ENCODE measurements around the gene AP1AR. TPM values are rescaled to one million over a fixed set of nuclear protein-coding genes. Genes with fewer than 3 reads are reported as not detected.
A peak's percentile ranks its signal among the peaks of the same experiment; 100 is the strongest.

Gene AP1AR, protein sequence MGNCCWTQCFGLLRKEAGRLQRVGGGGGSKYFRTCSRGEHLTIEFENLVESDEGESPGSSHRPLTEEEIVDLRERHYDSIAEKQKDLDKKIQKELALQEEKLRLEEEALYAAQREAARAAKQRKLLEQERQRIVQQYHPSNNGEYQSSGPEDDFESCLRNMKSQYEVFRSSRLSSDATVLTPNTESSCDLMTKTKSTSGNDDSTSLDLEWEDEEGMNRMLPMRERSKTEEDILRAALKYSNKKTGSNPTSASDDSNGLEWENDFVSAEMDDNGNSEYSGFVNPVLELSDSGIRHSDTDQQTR
- total RNA-seq (2021; fragmentation: NEBNext Ultra II Directional; extraction: Animal tissue kit (Norgen Biotek cat#: 25700)) (26.9 and 27.7 TPM in 2 replicates), polyA plus RNA-seq (2011; rRNA removed) (5.3 and 7.2 TPM in 2 replicates), polyA minus RNA-seq (2011; rRNA and poly(A)+ RNA removed) (1.8 and 5.4 TPM in 2 replicates)
- polyA plus RNA-seq (2011; cell fraction: cytosol; rRNA removed) = 13.6 TPM
- 16.1 TPM for polyA plus RNA-seq (2011; cell fraction: nucleus; rRNA removed)
- 9.8 to 16.0 TPM (median 10.7 TPM) in 4 replicates for polyA plus RNA-seq (2012, experiment 1 of 2)
- 5.7 TPM for polyA plus RNA-seq (2012, experiment 2 of 2)
- 14.5 TPM for polyA plus RNA-seq (2013, experiment 1 of 2)
- polyA plus RNA-seq (2013, experiment 2 of 2) = 13.2 TPM
- 22.8 TPM for polyA minus RNA-seq (2011; cell fraction: cytosol; rRNA and poly(A)+ RNA removed)
- polyA minus RNA-seq (2011; cell fraction: nucleus; rRNA and poly(A)+ RNA removed) = 22.9 TPM
- long read RNA-seq, experiment 1, transcript AP1AR-201 (10 exons, 2,902 nt) = major isoform, 5 of 24 reads
- long read RNA-seq, experiment 1, partial matches to known transcripts = 15 of 24 reads
- long read RNA-seq, experiment 1, other reads (novel, unspliced or antisense) = 4 of 24 reads
- long read RNA-seq, experiment 2, transcript AP1AR-201 (10 exons, 2,902 nt) = major isoform, 7 of 11 reads
- long read RNA-seq, experiment 2, partial matches to known transcripts = 2 of 11 reads
- long read RNA-seq, experiment 2, other reads (novel, unspliced or antisense) = 2 of 11 reads

DNA sequence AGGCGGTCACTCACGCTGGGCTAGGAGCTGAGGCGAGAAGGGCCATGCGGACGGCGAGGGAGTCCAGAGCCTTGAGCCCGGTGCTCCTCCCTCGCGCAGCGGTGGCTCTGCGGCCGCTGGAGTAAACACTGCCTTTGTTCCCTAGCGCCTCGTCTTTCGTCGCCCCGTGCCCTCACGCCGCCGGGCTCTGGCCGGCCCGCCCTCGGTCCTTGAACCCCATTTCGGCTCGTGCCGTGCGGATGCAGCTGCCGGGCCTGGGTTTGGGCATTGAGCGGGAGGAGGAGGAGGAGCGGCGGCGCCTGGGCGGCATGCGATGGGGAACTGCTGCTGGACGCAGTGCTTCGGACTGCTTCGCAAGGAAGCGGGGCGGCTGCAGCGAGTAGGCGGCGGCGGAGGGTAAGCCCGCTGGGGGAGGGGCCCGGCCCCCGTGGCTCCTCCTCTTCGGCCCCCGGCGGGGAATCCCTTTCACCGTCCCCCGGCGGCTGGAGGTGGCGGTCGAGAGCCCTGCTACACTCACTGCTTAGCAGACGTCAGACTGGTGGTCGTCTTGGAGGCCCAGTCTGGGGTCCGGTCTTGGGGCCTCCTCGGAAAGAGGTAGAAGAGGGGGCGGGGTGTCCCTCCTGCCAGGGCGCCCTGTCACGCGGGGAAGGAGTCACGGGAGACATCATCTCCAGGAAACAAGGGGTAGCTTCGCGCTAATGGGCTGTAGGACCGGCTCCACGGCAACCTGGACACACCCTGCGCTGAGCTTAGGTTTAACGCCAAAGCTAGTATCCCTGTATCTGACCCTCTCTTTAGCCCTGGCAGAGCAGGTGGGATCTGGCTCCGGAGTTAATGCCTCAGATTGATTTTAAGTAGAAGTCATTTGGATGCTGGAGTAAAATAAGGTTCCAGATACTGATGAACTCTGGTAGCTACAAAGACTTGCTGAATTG lies at the start of gene AP1AR:
Gene AP1AR (plus strand): TSS at position 9 of the 935 bp plus-strand sequence. CDS start 305 bp downstream, at position 314.
- peaks cover 0 to 50% of the 10 kb centered on the region in 2 experiments; a peak in 3 of 4 replicates for H3K79me2 ChIP-seq (ENCODE audit: control insufficient read depth in 1 of 2, insufficient read depth in 2 of 2, low read length in 2 of 2)
- H3K18ac ChIP-seq (ENCODE audit: extremely low read depth, low read length) = peak within 1 kb of the TSS; percentile 95
- peak within 1 kb of the TSS; percentile 45 for H2AFZ ChIP-seq (ENCODE audit: low read length)
- peak within 1 kb of the TSS; percentile 28 for H3K14ac ChIP-seq (ENCODE audit: insufficient read length)
- no peaks in the 10 kb centered on the region for H3K36me3 ChIP-seq (ENCODE audit: control insufficient read depth in 2 of 4, insufficient read depth in 4 of 4, low read length in 3 of 4)
- no peaks in the 10 kb centered on the region for H3K9me3 ChIP-seq (ENCODE audit: insufficient read depth in 2 of 2, low read depth in 1 of 2, low read length in 1 of 2)
- peak within 1 kb of the TSS; percentile 72 to 97 (median 90) for H3K4me3 ChIP-seq (ENCODE audit: extremely low read depth in 1 of 4, insufficient read depth in 2 of 4, low read depth in 3 of 4, low read length in 4 of 4)
- H2BK120ac ChIP-seq (replicated peaks; ENCODE audit: low read depth, low read length) = no peak within 1 kb of the TSS
- no peak within 1 kb of the TSS for H2AK5ac ChIP-seq (ENCODE audit: low read depth, low read length)
- POLR2A ChIA-PET (ENCODE audit: partially characterized antibody) = interaction anchor here (0.6 to 1.9 kb wide), 18 partner anchors 8 to 1001 kb away, joined by 3 to 13 read pairs (median 3); no protein-coding TSS in a partner anchor
- H2BK5ac ChIP-seq (ENCODE audit: low read depth, low read length) = peak within 1 kb of the TSS; percentile 99
- H3K4me1 ChIP-seq (replicated peaks in 1 of 4; ENCODE audit: control insufficient read depth in 3 of 4, insufficient read depth in 4 of 4, low read length in 3 of 4) = peaks cover 0 to 6% (median 0%) of the 10 kb centered on the region in 4 experiments; a peak in 2 of 7 replicates
- H4K91ac ChIP-seq (replicated peaks; ENCODE audit: insufficient read length, low read length) = peak within 1 kb of the TSS; percentile 78
- DNase-seq (ENCODE audit: low read depth in 1 of 2, low spot score in 2 of 2) (peak in 1 of 2 experiments; percentile 93), FAIRE-seq (no peak)
- H3K27ac ChIP-seq (ENCODE audit: low read depth, low read length) = peak within 1 kb of the TSS; percentile 98
- H3K27me3 ChIP-seq (replicated peaks in 1 of 4; ENCODE audit: control insufficient read depth in 3 of 4, extremely low read depth in 1 of 4, insufficient read depth in 3 of 4, low read length in 3 of 4) = no peaks in the 10 kb centered on the region
- peak within 1 kb of the TSS; percentile 92 to 95 for H3K4me2 ChIP-seq (ENCODE audit: insufficient read depth in 1 of 2, low read depth in 2 of 2, low read length in 2 of 2)
- peak within 1 kb of the TSS; percentile 93 to 99 (median 98) for H3K9ac ChIP-seq (replicated peaks in 1 of 4; ENCODE audit: extremely low read depth in 1 of 4, low read depth in 3 of 4, low read length in 3 of 4)
- WGBS, 2 experiments (ENCODE audit: extremely low coverage in 1 of 2, insufficient coverage in 1 of 2, insufficient read length in 1 of 2, insufficient replicate concordance in 2 of 2, low coverage in 1 of 2, low lambda C conversion rate in 2 of 2, missing lambda C conversion rate in 1 of 2) = 2% methylated on average over 27 of the region's 70 CpGs; no CpG with 5 or more reads in 1 of the 2 experiments
- H3K56ac ChIP-seq (replicated peaks; ENCODE audit: insufficient read length, low read depth, low read length) = peak within 1 kb of the TSS; percentile 91
- H3K23ac ChIP-seq (ENCODE audit: insufficient read length) = no peak within 1 kb of the TSS
- peak within 1 kb of the TSS; percentile 66 for H3K4ac ChIP-seq (replicated peaks; ENCODE audit: insufficient read length, low read depth, low read length)
- H2BK12ac ChIP-seq (ENCODE audit: low read depth, low read length) = peak within 1 kb of the TSS; percentile 88; the same call in 1 of the 2 replicates
- peak within 1 kb of the TSS; percentile 100 for H4K8ac ChIP-seq (ENCODE audit: extremely low read depth, insufficient read depth, low read length)
- H4K20me1 ChIP-seq (replicated peaks in 1 of 2; ENCODE audit: control insufficient read depth in 1 of 2, insufficient read depth in 2 of 2, low read length in 2 of 2) = no peaks in the 10 kb centered on the region
- no peaks in the 10 kb centered on the region for H3K79me1 ChIP-seq (ENCODE audit: low read depth, low read length)
- H4K5ac ChIP-seq (ENCODE audit: insufficient read length, low read depth, low read length) = peak within 1 kb of the TSS; percentile 88
- CTCF ChIA-PET (ENCODE audit: partially characterized antibody) = interaction anchor here (0.6 to 8.7 kb wide), 11 partner anchors 13 to 286 kb away, joined by 3 to 97 read pairs (median 3); partner anchors contain the start of gene TIFA
- H3K23me2 ChIP-seq (ENCODE audit: low read depth, low read length) = peaks cover 7% of the 10 kb centered on the region
- H2BK20ac ChIP-seq (ENCODE audit: low read length) = no peak within 1 kb of the TSS
- H2BK15ac ChIP-seq (ENCODE audit: low read length) = no peak within 1 kb of the TSS; the same call in 1 of the 2 replicates
- TF ChIP-seq, protein P1, sequence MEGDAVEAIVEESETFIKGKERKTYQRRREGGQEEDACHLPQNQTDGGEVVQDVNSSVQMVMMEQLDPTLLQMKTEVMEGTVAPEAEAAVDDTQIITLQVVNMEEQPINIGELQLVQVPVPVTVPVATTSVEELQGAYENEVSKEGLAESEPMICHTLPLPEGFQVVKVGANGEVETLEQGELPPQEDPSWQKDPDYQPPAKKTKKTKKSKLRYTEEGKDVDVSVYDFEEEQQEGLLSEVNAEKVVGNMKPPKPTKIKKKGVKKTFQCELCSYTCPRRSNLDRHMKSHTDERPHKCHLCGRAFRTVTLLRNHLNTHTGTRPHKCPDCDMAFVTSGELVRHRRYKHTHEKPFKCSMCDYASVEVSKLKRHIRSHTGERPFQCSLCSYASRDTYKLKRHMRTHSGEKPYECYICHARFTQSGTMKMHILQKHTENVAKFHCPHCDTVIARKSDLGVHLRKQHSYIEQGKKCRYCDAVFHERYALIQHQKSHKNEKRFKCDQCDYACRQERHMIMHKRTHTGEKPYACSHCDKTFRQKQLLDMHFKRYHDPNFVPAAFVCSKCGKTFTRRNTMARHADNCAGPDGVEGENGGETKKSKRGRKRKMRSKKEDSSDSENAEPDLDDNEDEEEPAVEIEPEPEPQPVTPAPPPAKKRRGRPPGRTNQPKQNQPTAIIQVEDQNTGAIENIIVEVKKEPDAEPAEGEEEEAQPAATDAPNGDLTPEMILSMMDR (IDR thresholded peaks at IDR 0.05; ENCODE audit: control extremely low read depth in 1 of 3, insufficient read depth in 1 of 3, low read depth in 1 of 3, low read length in 3 of 3) = peak; percentile 41 to 63 (median 41); a peak in 3 of 4 replicates
- TF ChIP-seq, protein P2, sequence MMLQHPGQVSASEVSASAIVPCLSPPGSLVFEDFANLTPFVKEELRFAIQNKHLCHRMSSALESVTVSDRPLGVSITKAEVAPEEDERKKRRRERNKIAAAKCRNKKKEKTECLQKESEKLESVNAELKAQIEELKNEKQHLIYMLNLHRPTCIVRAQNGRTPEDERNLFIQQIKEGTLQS (IDR thresholded peaks at IDR 0.05; ENCODE audit: insufficient read depth, low read depth, low read length) = no peak
